K562 (cell line): ENCODE data around the gene ENTR1. TPM values are rescaled to one million over a fixed set of nuclear protein-coding genes. Genes with fewer than 3 reads are reported as not detected.
A peak's percentile ranks its signal among the peaks of the same experiment; 100 is the strongest.

Experiments
- CREB3L1 ChIP-seq: fragments of 450-650 bp; IDR thresholded peaks from 2 replicates; pipeline ENCODE4 v1.6.1; 2014; ENCODE audit warnings: low read depth, mild to moderate bottlenecking, moderate library complexity, borderline replicate concordance
- E2F3 ChIP-seq: fragments of 250-450 bp; sonication (Bioruptor Pico); IDR thresholded peaks from 2 replicates; pipeline ENCODE4 v1.4.0; 2020; ENCODE audit warnings: mild to moderate bottlenecking
- RBBP5 ChIP-seq: fragments of 200-600 bp; sonication (generic); IDR thresholded peaks from 2 replicates; pipeline ENCODE4 v1.6.1; 2012; ENCODE audit warnings: borderline replicate concordance, mild to moderate bottlenecking, low read length, control low read depth, inconsistent platforms; ENCODE audit not compliant: insufficient read depth, poor library complexity, severe bottlenecking
- TFAP4 ChIP-seq: sonication (generic); formaldehyde crosslinking; IDR thresholded peaks from 2 replicates; pipeline ENCODE4 v1.8.0; 2022; ENCODE audit warnings: missing genetic modification reagents, mild to moderate bottlenecking, moderate library complexity, borderline replicate concordance
- ZBTB5 ChIP-seq: fragments of 450-650 bp; IDR thresholded peaks from 2 replicates; pipeline ENCODE4 v1.6.1; 2017; ENCODE audit warnings: antibody characterized with exemption
- polyA plus RNA-seq, 8 experiments: library from polyadenylated mRNA; depleted of rRNA in 4 of 8; stranded (reverse) in 5 of 8; unstranded in 3 of 8; fragments of >200 nt; fragmentation: Nextera tagmentation in 2 of 8; fragmentation: Illumina TruSeq in 1 of 8; extraction: Ambion mirVana in 2 of 8; extraction: Trizol in 1 of 8; gene quantifications; 2 replicates each; pipeline versions ENCODE4 v1.2.1 to v1.2.3, GENCODE V29; 2011 to 2014; ENCODE audit warnings: inconsistent platforms in 1 of 8, missing spikeins in 1 of 8
- total RNA-seq, 7 experiments: library from RNA; depleted of rRNA in 6 of 7; stranded (reverse); fragments of >200 nt in 6 of 7; fragmentation: Illumina TruSeq in 2 of 7; extraction: Trizol in 2 of 7; gene quantifications; 2 replicates each; pipeline versions ENCODE4 v1.2.1 to v1.2.3, GENCODE V29; 2011 to 2021; ENCODE audit warnings: low replicate concordance in 1 of 7
- TF ChIP-seq, protein P1 (sequence below), 2 experiments: IDR thresholded peaks; 2 replicates each; pipeline ENCODE4 v1.6.1; 2011; ENCODE audit warnings: borderline replicate concordance in 1 of 2, control low read depth in 1 of 2, low read depth in 1 of 2, low read length in 1 of 2, mild to moderate bottlenecking in 1 of 2, mixed read lengths in 1 of 2, moderate library complexity in 1 of 2; ENCODE audit not compliant: insufficient read depth in 1 of 2, insufficient read length in 1 of 2, poor library complexity in 1 of 2, severe bottlenecking in 1 of 2; ENCODE audit errors: extremely low read depth in 1 of 2
- TF ChIP-seq, protein P2 (sequence below): sonication (generic); formaldehyde crosslinking; IDR thresholded peaks from 2 replicates; pipeline ENCODE4 v1.8.1; 2023; ENCODE audit warnings: mild to moderate bottlenecking, missing genetic modification reagents, moderate library complexity
- TF ChIP-seq, protein P3 (sequence below): fragments of 450-650 bp; IDR thresholded peaks from one replicate; pipeline ENCODE4 v1.6.1; 2018; ENCODE audit warnings: mild to moderate bottlenecking, moderate library complexity; ENCODE audit not compliant: partially characterized antibody
- TF ChIP-seq, protein P4 (sequence below): fragments of 200-800 bp; sonication (Bioruptor generic); IDR thresholded peaks from 2 replicates; pipeline ENCODE4 v1.6.1; 2016; ENCODE audit warnings: missing genetic modification characterization, missing compliant biosample characterization

The ENTR1 gene
- total and polyA plus RNA-seq, 9 of the 15 experiments (the other 6 are each of a cell fraction or from before 2014, with no cell fraction given), result 6.7 to 106 (median 72.6) TPM

DNA sequence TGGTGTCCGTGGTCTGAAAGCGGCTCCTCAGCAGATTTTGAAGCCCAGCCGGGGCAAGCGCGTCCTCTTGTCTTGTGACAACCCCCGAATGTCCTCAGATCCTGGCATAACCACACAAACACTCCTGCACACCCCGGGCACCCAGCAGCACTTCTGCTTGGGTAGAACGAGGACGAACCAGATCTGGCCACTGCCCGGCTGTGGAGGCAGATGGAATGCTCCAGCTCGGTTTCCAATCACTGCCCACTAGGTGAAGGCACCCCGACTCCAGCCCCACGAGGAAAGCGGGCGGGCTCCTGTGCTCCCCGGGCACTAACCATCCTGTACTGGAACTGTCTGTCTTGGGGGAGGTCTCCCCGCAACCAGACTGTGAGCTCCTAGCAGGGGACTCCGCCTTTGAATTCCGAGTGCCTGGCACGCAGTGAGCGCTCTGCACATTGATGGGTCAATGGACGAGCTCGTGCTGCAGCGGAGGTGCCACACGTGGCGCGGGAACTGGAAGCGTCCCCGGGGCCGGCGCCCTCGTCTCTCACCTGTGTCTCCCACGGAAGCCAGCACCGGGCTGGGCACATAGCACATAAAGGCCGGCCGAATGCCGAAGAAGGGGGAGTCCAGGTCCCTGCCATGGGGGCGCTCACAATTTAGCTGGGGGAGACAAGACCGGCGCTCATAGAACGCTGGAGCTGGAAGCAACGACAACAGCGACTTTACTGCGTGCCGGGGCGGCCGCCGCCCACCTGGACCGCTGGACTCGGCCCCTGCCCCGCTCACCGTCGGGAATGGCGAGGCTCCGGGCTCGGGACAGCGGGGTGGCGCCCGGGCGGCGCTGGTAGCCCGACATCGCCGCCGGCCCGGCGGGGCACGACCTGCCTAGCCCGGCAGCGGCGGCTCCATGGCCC, 608 bp downstream of the ENTR1 start (continued):
- TF ChIP-seq, protein P1, sequence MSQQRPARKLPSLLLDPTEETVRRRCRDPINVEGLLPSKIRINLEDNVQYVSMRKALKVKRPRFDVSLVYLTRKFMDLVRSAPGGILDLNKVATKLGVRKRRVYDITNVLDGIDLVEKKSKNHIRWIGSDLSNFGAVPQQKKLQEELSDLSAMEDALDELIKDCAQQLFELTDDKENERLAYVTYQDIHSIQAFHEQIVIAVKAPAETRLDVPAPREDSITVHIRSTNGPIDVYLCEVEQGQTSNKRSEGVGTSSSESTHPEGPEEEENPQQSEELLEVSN (IDR thresholded peaks at IDR 0.05; ENCODE audit: borderline replicate concordance in 1 of 2, extremely low read depth in 1 of 2, insufficient read depth in 1 of 2, insufficient read length in 1 of 2, low read depth in 1 of 2, low read length in 1 of 2, poor library complexity in 1 of 2, severe bottlenecking in 1 of 2), result peak; percentile 81 to 83
- TF ChIP-seq RBBP5 (peak; percentile 17), TFAP4 (CRISPR knock-in tag) (peak; percentile 12; the same call in 1 of the 2 replicates), CREB3L1 (0 out of 2 replicates have a peak, but pooled peaks have one; percentile 23), ZBTB5 (no peak), E2F3 (0 out of 2 replicates have a peak, but pooled peaks have one; percentile 37)
- TF ChIP-seq, protein P2, sequence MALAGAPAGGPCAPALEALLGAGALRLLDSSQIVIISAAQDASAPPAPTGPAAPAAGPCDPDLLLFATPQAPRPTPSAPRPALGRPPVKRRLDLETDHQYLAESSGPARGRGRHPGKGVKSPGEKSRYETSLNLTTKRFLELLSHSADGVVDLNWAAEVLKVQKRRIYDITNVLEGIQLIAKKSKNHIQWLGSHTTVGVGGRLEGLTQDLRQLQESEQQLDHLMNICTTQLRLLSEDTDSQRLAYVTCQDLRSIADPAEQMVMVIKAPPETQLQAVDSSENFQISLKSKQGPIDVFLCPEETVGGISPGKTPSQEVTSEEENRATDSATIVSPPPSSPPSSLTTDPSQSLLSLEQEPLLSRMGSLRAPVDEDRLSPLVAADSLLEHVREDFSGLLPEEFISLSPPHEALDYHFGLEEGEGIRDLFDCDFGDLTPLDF (CRISPR knock-in tag), result 0 out of 2 replicates have a peak, but pooled peaks have one; percentile 54
- TF ChIP-seq, protein P3, sequence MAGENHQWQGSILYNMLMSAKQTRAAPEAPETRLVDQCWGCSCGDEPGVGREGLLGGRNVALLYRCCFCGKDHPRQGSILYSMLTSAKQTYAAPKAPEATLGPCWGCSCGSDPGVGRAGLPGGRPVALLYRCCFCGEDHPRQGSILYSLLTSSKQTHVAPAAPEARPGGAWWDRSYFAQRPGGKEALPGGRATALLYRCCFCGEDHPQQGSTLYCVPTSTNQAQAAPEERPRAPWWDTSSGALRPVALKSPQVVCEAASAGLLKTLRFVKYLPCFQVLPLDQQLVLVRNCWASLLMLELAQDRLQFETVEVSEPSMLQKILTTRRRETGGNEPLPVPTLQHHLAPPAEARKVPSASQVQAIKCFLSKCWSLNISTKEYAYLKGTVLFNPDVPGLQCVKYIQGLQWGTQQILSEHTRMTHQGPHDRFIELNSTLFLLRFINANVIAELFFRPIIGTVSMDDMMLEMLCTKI, result no peak
- TF ChIP-seq, protein P4, sequence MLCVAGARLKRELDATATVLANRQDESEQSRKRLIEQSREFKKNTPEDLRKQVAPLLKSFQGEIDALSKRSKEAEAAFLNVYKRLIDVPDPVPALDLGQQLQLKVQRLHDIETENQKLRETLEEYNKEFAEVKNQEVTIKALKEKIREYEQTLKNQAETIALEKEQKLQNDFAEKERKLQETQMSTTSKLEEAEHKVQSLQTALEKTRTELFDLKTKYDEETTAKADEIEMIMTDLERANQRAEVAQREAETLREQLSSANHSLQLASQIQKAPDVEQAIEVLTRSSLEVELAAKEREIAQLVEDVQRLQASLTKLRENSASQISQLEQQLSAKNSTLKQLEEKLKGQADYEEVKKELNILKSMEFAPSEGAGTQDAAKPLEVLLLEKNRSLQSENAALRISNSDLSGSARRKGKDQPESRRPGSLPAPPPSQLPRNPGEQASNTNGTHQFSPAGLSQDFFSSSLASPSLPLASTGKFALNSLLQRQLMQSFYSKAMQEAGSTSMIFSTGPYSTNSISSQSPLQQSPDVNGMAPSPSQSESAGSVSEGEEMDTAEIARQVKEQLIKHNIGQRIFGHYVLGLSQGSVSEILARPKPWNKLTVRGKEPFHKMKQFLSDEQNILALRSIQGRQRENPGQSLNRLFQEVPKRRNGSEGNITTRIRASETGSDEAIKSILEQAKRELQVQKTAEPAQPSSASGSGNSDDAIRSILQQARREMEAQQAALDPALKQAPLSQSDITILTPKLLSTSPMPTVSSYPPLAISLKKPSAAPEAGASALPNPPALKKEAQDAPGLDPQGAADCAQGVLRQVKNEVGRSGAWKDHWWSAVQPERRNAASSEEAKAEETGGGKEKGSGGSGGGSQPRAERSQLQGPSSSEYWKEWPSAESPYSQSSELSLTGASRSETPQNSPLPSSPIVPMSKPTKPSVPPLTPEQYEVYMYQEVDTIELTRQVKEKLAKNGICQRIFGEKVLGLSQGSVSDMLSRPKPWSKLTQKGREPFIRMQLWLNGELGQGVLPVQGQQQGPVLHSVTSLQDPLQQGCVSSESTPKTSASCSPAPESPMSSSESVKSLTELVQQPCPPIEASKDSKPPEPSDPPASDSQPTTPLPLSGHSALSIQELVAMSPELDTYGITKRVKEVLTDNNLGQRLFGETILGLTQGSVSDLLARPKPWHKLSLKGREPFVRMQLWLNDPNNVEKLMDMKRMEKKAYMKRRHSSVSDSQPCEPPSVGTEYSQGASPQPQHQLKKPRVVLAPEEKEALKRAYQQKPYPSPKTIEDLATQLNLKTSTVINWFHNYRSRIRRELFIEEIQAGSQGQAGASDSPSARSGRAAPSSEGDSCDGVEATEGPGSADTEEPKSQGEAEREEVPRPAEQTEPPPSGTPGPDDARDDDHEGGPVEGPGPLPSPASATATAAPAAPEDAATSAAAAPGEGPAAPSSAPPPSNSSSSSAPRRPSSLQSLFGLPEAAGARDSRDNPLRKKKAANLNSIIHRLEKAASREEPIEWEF (CRISPR knock-in tag), result no peak
